ENCODE measurements around the gene BMERB1. TPM values are rescaled to one million over a fixed set of nuclear protein-coding genes. Genes with fewer than 3 reads are reported as not detected.
"Not testable (repeated sequence)": the region's sequence is repeated elsewhere in the genome, so short reads cannot be mapped to it uniquely, and the experiment has no call there.

The BMERB1 gene
- total RNA-seq, 2 donors from 2014 or later: 6.3 to 10.4 TPM

DNA sequence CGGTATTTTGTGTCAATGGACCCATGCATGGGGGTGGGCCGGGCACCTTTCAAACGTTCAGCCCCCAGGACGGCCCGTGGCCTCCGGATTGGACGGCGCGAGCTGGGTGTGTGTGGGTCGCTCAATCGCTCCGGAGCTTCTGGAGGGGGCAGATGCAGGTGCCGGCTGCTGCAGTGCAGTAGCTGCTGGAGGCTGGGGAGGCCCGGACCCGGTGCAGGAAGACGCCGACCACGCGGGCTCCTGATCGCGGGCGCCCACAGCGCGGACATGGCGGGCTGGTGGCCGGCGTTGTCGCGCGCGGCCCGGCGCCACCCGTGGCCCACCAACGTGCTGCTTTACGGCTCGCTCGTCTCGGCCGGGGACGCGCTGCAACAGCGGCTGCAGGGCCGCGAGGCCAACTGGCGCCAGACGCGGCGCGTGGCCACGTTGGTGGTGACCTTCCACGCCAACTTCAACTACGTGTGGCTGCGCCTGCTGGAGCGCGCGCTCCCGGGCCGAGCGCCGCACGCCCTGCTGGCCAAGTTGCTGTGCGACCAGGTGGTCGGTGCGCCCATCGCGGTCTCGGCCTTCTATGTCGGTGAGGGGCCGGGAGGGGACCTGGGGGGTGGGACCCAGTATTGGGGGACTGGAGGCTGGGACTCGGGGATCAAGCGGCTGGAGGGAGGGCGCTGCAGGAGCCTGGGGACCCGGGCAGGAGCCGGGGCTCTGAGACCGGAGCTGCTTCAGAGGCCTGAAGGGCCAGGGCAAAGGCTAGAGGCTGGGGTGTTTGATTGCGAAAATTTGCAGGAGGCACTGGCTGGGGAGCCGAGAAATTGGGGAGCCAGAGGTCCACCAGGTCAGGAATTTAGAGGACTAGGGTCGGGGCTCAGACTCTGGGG, 38.5 kb upstream of the BMERB1 start, which contains the start of gene MPV17L:
TSS of gene MPV17L (plus strand) at position 124 of the 878 bp plus-strand sequence. CDS start at position 268, 144 bp downstream.
- not testable (repeated sequence) for H3K9ac ChIP-seq (ENCODE audit: extremely low read depth, low read length, poor library complexity, severe bottlenecking); H3K27ac ChIP-seq (ENCODE audit: low read depth, low read length); H3K36me3 ChIP-seq (ENCODE audit: control insufficient read depth, insufficient read depth, low read length); H3K9me3 ChIP-seq (ENCODE audit: control insufficient read depth, low read length); H3K9me3 Mint-ChIP-seq; H3K4me1 Mint-ChIP-seq; H3K4me1 ChIP-seq (ENCODE audit: control insufficient read depth, insufficient read depth, low read length); H3K36me3 Mint-ChIP-seq (ENCODE audit: low read depth); H3K27ac Mint-ChIP-seq
- Histone ChIP-seq H3K27me3 (ENCODE audit: control insufficient read depth, insufficient read depth, low read length, poor library complexity, severe bottlenecking) (peaks cover 13% of the 10 kb centered on the region), H3K4me3 (ENCODE audit: low read length) (peak within 1 kb of the TSS; percentile 69)
- WGBS, 2 experiments (ENCODE audit: insufficient coverage in 1 of 2, insufficient read length in 1 of 2): 11 to 30% methylated on average over 4 to 79 of the region's 79 CpGs
- Mint-ChIP-seq H3K27me3 (ENCODE audit: insufficient read depth) (peaks cover 20% of the 10 kb centered on the region), H3K4me3 (peak within 1 kb of the TSS; percentile 61)
- TF ChIP-seq, protein P1, sequence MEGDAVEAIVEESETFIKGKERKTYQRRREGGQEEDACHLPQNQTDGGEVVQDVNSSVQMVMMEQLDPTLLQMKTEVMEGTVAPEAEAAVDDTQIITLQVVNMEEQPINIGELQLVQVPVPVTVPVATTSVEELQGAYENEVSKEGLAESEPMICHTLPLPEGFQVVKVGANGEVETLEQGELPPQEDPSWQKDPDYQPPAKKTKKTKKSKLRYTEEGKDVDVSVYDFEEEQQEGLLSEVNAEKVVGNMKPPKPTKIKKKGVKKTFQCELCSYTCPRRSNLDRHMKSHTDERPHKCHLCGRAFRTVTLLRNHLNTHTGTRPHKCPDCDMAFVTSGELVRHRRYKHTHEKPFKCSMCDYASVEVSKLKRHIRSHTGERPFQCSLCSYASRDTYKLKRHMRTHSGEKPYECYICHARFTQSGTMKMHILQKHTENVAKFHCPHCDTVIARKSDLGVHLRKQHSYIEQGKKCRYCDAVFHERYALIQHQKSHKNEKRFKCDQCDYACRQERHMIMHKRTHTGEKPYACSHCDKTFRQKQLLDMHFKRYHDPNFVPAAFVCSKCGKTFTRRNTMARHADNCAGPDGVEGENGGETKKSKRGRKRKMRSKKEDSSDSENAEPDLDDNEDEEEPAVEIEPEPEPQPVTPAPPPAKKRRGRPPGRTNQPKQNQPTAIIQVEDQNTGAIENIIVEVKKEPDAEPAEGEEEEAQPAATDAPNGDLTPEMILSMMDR (conservative IDR thresholded peaks at IDR 0.05): peak; percentile 39
- DNase-seq: peak; percentile 79

DNA sequence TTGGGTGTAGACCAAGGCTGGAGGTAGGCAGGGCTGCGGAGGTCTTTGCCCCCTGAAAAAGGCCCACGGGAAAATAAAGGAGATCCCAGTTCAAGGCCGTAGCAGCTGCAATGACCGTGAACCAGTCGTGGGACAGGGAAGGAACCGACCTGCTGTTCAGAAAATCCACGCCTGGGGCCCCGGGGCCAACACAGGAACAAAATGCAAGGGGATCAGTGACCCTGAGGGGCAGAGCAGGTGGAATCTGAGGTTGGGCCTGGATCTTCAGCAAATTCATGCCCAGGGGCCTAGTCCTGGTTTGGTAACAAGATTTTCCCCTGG, 37.9 kb upstream of the BMERB1 start:
- H3K9me3 Mint-ChIP-seq; DNase-seq; H3K4me1 ChIP-seq (ENCODE audit: control insufficient read depth, insufficient read depth, low read length); H3K4me3 ChIP-seq (ENCODE audit: low read length); H3K27ac ChIP-seq (ENCODE audit: low read depth, low read length); H3K4me1 Mint-ChIP-seq; H3K36me3 Mint-ChIP-seq (ENCODE audit: low read depth); H3K36me3 ChIP-seq (ENCODE audit: control insufficient read depth, insufficient read depth, low read length); H3K9ac ChIP-seq (ENCODE audit: extremely low read depth, low read length, poor library complexity, severe bottlenecking); H3K9me3 ChIP-seq (ENCODE audit: control insufficient read depth, low read length); H3K27ac Mint-ChIP-seq: not testable (repeated sequence)
- peaks cover 13% of the 10 kb centered on the region for H3K27me3 ChIP-seq (ENCODE audit: control insufficient read depth, insufficient read depth, low read length, poor library complexity, severe bottlenecking)
- Mint-ChIP-seq H3K4me3 (peak overlapping the region; percentile 61), H3K27me3 (ENCODE audit: insufficient read depth) (peaks cover 20% of the 10 kb centered on the region)
- 80 to 85% methylated on average over 6 to 8 of the region's 8 CpGs for WGBS, 2 experiments (ENCODE audit: insufficient coverage in 1 of 2, insufficient read length in 1 of 2)

DNA sequence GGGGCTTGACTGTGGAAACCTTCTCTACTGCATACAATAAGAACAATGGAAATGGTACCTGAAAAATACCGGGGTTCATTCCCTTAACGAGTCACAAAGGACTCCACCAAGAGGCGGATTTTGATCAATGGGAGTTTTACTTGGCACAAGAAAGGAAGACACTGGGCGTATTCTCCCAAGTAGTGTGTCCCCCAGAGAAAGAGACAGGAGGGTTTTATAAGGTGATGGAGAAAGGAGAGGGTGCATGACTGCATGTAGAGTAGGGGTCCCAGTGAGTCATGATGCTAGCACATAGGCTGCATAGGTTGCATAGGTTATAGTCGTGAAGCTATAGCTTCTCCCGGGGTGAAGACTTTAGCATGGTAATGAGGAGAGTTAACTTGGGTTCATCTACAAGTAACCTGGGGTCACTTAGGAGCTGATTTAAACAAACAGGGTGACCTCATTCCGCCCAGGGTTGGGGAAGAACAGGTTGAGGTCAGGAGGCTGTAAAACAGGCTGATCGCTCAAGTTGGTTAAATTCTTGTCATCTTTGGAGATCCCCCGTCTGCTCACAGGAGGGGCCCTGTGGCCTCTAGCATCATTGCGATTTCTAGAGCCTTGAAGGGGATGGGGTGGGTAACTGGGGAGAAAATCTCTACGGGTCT, 37.3 kb upstream of the BMERB1 start:
- peaks cover 20% of the 10 kb centered on the region for H3K27me3 Mint-ChIP-seq (ENCODE audit: insufficient read depth)

More for the DNA sequence above, 37.3 kb upstream of the BMERB1 start:
- no peak overlapping the region for H3K9ac ChIP-seq (ENCODE audit: extremely low read depth, low read length, poor library complexity, severe bottlenecking)
- no peaks in the 10 kb centered on the region for H3K9me3 ChIP-seq (ENCODE audit: control insufficient read depth, low read length)
- no peak overlapping the region for H3K27ac ChIP-seq (ENCODE audit: low read depth, low read length)
- Mint-ChIP-seq H3K4me1 (no peaks in the 10 kb centered on the region), H3K4me3 (no peak overlapping the region), H3K36me3 (ENCODE audit: low read depth) (no peaks in the 10 kb centered on the region), H3K27ac (no peak overlapping the region), H3K9me3 (no peaks in the 10 kb centered on the region)
- TF ChIP-seq, protein P1 (conservative IDR thresholded peaks at IDR 0.05): no peak
- H3K4me3 ChIP-seq (ENCODE audit: low read length): no peak overlapping the region
- peaks cover 13% of the 10 kb centered on the region for H3K27me3 ChIP-seq (ENCODE audit: control insufficient read depth, insufficient read depth, low read length, poor library complexity, severe bottlenecking)
- WGBS, 2 experiments (ENCODE audit: insufficient coverage in 1 of 2, insufficient read length in 1 of 2): 89 to 92% methylated on average over 7 to 11 of the region's 11 CpGs
- DNase-seq: no peak
- no peaks in the 10 kb centered on the region for H3K36me3 ChIP-seq (ENCODE audit: control insufficient read depth, insufficient read depth, low read length)
- no peaks in the 10 kb centered on the region for H3K4me1 ChIP-seq (ENCODE audit: control insufficient read depth, insufficient read depth, low read length)
